A549 (cell line): ENCODE measurements around the gene SEMA3A.

Experiments
- MYC ChIP-seq: IDR thresholded peaks from 2 replicates; pipeline ENCODE4 v1.6.1; 2012; ENCODE audit warnings: mild to moderate bottlenecking, inconsistent platforms, low read length, improper control_type of control experiment, borderline replicate concordance
- POLR2A ChIP-seq: IDR thresholded peaks from 2 replicates; pipeline ENCODE4 v1.6.1; 2012; ENCODE audit warnings: mild to moderate bottlenecking, low read length
- RNF2 ChIP-seq: fragments of 200-600 bp; sonication (generic); IDR thresholded peaks from 2 replicates; pipeline ENCODE4 v1.6.1; 2016; ENCODE audit warnings: low read depth, mild to moderate bottlenecking, antibody characterized with exemption, moderate library complexity, borderline replicate concordance
- ZNF302 ChIP-seq: fragments of 250-450 bp; sonication (Bioruptor Pico); IDR thresholded peaks from 2 replicates; pipeline ENCODE4 v1.9.0; 2021; ENCODE audit warnings: inconsistent platforms, mild to moderate bottlenecking, moderate library complexity
- TF ChIP-seq, protein P1 (sequence below): fragments of >200 bp; sonication (Bioruptor Twin); formaldehyde crosslinking; IDR thresholded peaks from 3 replicates; pipeline ENCODE4 v1.5.1; 2016
- TF ChIP-seq, protein P2 (sequence below): IDR thresholded peaks from 2 replicates; pipeline ENCODE4 v1.6.1; 2012; ENCODE audit warnings: low read depth, borderline replicate concordance
- TF ChIP-seq, protein P3 (sequence below): IDR thresholded peaks from 2 replicates; pipeline ENCODE4 v1.6.1; 2012
- TF ChIP-seq, protein P4 (sequence below): fragments of >200 bp; sonication (Bioruptor Twin); formaldehyde crosslinking; IDR thresholded peaks from 3 replicates; pipeline ENCODE4 v1.6.1; 2016

DNA sequence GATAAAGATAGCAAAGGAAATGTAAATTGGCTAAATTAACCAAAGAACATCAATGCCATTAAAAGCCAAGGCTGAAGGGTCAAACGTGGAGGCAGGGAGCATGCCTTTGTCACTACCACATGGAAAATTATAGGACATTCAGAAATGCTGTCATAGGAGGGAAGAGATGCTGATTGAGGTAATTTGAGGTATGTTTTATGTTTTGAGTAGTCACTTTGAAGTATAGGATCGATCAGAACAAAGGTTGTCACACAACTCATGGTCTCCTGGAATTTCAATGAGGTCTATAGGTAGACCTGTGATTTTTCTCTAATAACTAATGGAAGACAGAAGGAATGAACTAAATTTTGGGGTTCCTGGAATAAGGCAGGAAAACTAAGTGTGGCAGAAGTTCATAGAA is 149.8 kb downstream of the SEMA3A start:
- TF ChIP-seq, protein P1, sequence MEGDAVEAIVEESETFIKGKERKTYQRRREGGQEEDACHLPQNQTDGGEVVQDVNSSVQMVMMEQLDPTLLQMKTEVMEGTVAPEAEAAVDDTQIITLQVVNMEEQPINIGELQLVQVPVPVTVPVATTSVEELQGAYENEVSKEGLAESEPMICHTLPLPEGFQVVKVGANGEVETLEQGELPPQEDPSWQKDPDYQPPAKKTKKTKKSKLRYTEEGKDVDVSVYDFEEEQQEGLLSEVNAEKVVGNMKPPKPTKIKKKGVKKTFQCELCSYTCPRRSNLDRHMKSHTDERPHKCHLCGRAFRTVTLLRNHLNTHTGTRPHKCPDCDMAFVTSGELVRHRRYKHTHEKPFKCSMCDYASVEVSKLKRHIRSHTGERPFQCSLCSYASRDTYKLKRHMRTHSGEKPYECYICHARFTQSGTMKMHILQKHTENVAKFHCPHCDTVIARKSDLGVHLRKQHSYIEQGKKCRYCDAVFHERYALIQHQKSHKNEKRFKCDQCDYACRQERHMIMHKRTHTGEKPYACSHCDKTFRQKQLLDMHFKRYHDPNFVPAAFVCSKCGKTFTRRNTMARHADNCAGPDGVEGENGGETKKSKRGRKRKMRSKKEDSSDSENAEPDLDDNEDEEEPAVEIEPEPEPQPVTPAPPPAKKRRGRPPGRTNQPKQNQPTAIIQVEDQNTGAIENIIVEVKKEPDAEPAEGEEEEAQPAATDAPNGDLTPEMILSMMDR, result no peak
- TF ChIP-seq RNF2, result no peak
- TF ChIP-seq, protein P2, sequence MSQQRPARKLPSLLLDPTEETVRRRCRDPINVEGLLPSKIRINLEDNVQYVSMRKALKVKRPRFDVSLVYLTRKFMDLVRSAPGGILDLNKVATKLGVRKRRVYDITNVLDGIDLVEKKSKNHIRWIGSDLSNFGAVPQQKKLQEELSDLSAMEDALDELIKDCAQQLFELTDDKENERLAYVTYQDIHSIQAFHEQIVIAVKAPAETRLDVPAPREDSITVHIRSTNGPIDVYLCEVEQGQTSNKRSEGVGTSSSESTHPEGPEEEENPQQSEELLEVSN, result no peak
- TF ChIP-seq ZNF302 (CRISPR knock-in tag), result no peak
- no peak for TF ChIP-seq POLR2A
- TF ChIP-seq, protein P3, sequence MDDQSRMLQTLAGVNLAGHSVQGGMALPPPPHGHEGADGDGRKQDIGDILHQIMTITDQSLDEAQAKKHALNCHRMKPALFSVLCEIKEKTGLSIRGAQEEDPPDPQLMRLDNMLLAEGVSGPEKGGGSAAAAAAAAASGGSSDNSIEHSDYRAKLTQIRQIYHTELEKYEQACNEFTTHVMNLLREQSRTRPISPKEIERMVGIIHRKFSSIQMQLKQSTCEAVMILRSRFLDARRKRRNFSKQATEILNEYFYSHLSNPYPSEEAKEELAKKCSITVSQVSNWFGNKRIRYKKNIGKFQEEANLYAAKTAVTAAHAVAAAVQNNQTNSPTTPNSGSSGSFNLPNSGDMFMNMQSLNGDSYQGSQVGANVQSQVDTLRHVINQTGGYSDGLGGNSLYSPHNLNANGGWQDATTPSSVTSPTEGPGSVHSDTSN, result no peak
- TF ChIP-seq, protein P4, sequence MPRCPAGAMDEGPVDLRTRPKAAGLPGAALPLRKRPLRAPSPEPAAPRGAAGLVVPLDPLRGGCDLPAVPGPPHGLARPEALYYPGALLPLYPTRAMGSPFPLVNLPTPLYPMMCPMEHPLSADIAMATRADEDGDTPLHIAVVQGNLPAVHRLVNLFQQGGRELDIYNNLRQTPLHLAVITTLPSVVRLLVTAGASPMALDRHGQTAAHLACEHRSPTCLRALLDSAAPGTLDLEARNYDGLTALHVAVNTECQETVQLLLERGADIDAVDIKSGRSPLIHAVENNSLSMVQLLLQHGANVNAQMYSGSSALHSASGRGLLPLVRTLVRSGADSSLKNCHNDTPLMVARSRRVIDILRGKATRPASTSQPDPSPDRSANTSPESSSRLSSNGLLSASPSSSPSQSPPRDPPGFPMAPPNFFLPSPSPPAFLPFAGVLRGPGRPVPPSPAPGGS, result no peak
- TF ChIP-seq MYC, result no peak
